IMR-90 (cell line): Measurements from ENCODE around the gene COX8C.
A peak's percentile ranks its signal among the peaks of the same experiment; 100 is the strongest.

Source experiments
- POLR2A ChIP-seq: IDR thresholded peaks from 2 replicates; pipeline ENCODE4 v1.6.1; 2012; ENCODE audit warnings: mild to moderate bottlenecking, low read depth, low read length
- RFX5 ChIP-seq: IDR thresholded peaks from 2 replicates; pipeline ENCODE4 v1.8.0; 2012; ENCODE audit warnings: low read depth, mild to moderate bottlenecking, low read length, moderate library complexity

DNA sequence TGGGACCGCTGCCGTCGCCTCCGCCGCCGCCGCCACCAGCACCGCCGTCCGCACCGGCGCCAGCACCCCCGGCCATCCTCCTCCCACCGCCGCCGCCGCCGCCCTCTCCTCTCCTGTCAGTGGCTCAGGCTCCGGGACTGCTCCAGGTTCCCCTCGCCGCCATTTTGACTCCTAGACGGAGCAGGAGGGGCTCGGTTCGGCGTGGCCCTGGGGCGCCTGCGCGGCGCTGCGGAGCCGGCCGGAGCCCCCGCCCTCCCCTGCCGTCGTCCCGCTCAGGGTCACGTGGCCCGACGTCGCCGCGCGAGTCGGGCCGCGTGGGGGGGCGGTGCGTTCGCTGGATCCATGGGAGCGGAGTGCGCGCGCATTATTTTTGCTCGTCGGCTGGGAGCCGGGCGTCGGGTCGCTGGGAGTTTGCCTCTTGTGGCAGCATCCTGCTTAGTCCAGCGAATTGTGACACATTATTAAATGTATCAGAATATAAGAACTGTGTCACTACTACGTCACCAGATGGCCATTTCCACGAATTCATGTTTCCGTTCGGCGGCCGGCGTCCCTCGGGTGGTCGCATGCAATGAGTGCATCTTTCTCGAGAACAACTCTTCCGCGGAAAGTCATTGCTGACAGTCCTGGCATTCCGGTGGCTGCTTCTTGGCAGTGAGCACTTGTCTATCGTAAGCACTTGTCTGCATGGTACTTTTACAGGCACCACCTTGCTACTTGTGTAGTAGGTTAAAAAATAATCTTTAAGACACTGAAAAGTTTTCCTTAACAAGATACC is 13.9 kb upstream of the COX8C start, which contains the start of gene BTBD7:
- TF ChIP-seq RFX5 = no peak
- TF ChIP-seq POLR2A = peak; percentile 80; the same call in 1 of the 2 replicates
